Body of pancreas (tissue), 4 donors: ENCODE results near the gene SREBF1. TPM values are rescaled to one million over a fixed set of nuclear protein-coding genes. Genes with fewer than 3 reads are reported as not detected.

Experiments
- ATAC-seq: fragments of 150-250 bp; one replicate; pipeline ENCODE4 v1.9.1; 2016
- DNase-seq, 4 donors: peaks; one replicate each; pipeline ENCODE4 v3.0.0-alpha.2; 2019
- H3K27ac ChIP-seq, 4 donors: fragments of 200-600 bp; sonication (generic); 1 replicate in 3 of 4; 2 replicates in 1 of 4; pipeline versions ENCODE4 v1.5.1 to v1.6.1; 2016 to 2019; ENCODE audit warnings: mild to moderate bottlenecking in 1 of 4, mixed read lengths in 1 of 4, moderate library complexity in 1 of 4
- H3K27me3 ChIP-seq, 2 donors: fragments of 200-600 bp; sonication (generic); one replicate each; pipeline ENCODE4 v1.6.0; 2016; ENCODE audit warnings: mild to moderate bottlenecking in 1 of 2
- H3K36me3 ChIP-seq, 2 donors: fragments of 200-600 bp; sonication (generic); replicated peaks in 1 of 2; 2 replicates each; pipeline ENCODE4 v1.5.1; 2016; ENCODE audit warnings: low read depth in 2 of 2; ENCODE audit not compliant: insufficient read depth in 1 of 2
- H3K4me1 ChIP-seq: fragments of 200-600 bp; sonication (generic); one replicate; pipeline ENCODE4 v1.6.0; 2016
- H3K4me3 ChIP-seq, 2 donors: fragments of 200-600 bp; sonication (generic); 1 replicate in 1 of 2; 2 replicates in 1 of 2; pipeline ENCODE4 v1.5.1; 2016 to 2019
- H3K9me3 ChIP-seq, 3 donors: fragments of 200-600 bp; sonication (generic); 1 replicate in 2 of 3; 2 replicates in 1 of 3; pipeline ENCODE4 v1.5.1; 2016
- CTCF ChIP-seq, 7 experiments: fragments of 450-650 bp in 4 of 7; fragments of 200-600 bp in 3 of 7; sonication (generic) in 3 of 7; IDR thresholded peaks; one replicate each; pipeline ENCODE4 v1.5.1; 2016 to 2019; ENCODE audit warnings: antibody characterized with exemption in 7 of 7
- POLR2A ChIP-seq, 3 donors: fragments of 450-650 bp; IDR thresholded peaks; one replicate each; pipeline ENCODE4 v1.6.1; 2016; ENCODE audit warnings: antibody characterized with exemption in 3 of 3, mild to moderate bottlenecking in 2 of 3
- WGBS, 2 donors: methylation state at CpG; one replicate each; pipeline ENCODE4 v1.1.5; 2017; 5-methylcytosine and 5-hydroxymethylcytosine counted together
- intact Hi-C: fragments of 100-400 bp; cut with DNase I; formaldehyde crosslinking; loops from one replicate; pipeline ENCODE4 v1.15.1; 2023
- total RNA-seq, 2 donors: library from RNA; depleted of rRNA; stranded (reverse); fragments of >200 nt; gene quantifications; one replicate each; pipeline ENCODE4 v1.1.0, GENCODE V29; 2016

SREBF1 gene
- total RNA-seq, 2 donors from 2014 or later, result 22.3 to 88.0 TPM

DNA sequence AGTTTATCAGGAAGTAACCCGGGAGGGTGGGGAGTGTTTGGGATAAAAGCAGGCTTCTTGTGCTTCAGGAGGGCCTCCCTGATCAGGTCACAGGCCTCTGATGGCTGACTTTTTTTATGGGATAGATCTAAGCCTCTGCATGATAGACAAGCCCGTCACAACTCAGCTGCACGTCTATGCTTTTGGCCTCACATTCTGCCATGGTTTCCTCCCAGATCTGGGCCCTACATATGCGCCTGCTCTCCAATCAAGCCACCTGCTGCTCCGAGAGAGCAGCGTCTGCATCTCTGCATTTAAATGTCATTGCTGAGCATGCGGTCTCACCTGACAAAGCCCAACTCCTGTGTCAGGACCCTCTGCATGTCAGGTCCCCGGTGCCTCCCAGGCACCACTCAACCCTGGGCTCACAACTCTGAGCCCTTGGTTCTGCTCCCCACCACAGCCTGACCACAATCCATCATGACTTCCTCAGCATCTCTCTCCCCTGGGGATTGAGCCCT lies 45.3 kb upstream of the SREBF1 start:
- no peaks in the 10 kb centered on the region for H3K27me3 ChIP-seq
- WGBS, 2 donors, result 82 to 87% methylated on average over 8 of the region's 8 CpGs
- intact Hi-C loops, result no loop called here
- DNase-seq (no peak), ATAC-seq (no peak)
- H3K9me3 ChIP-seq, result no peaks in the 10 kb centered on the region
- H3K27ac ChIP-seq, result no peak overlapping the region
- peaks cover 24% of the 10 kb centered on the region for H3K4me1 ChIP-seq
- no peak overlapping the region for H3K4me3 ChIP-seq
- no peak for TF ChIP-seq CTCF (IDR thresholded peaks at IDR 0.05)
- TF ChIP-seq POLR2A (IDR thresholded peaks at IDR 0.05), result no peak
- H3K36me3 ChIP-seq, result peaks cover 0 to 2% of the 10 kb centered on the region in 2 donors

GRCh38 chr17:17880577-17881196 lies 43.9 kb upstream of the SREBF1 start:
- intact Hi-C loops, result no loop called here
- 96% methylated on average over 6 to 8 of the region's 8 CpGs for WGBS, 2 donors
- H3K4me1 ChIP-seq, result peaks cover 36% of the 10 kb centered on the region
- no peak overlapping the region for H3K27ac ChIP-seq
- ATAC-seq (no peak), DNase-seq (no peak)
- H3K27me3 ChIP-seq, result no peaks in the 10 kb centered on the region
- no peak for TF ChIP-seq CTCF (IDR thresholded peaks at IDR 0.05)
- TF ChIP-seq POLR2A (IDR thresholded peaks at IDR 0.05), result no peak
- peaks cover 0 to 2% of the 10 kb centered on the region in 2 donors for H3K36me3 ChIP-seq
- H3K9me3 ChIP-seq, result no peaks in the 10 kb centered on the region
- no peak overlapping the region for H3K4me3 ChIP-seq

- WGBS, 2 donors, result 12 to 13% methylated on average over 14 of the region's 14 CpGs
- no peaks in the 10 kb centered on the region for H3K36me3 ChIP-seq
- peaks cover 36% of the 10 kb centered on the region for H3K4me1 ChIP-seq
These were observed 41.0 kb upstream of the SREBF1 start for GRCh38 chr17:17877529-17878358.

GRCh38 chr17:17876959-17877528 lies 40.3 kb upstream of the SREBF1 start:
- Histone ChIP-seq H3K27me3 (no peaks in the 10 kb centered on the region), H3K9me3 (no peaks in the 10 kb centered on the region), H3K4me1 (peaks cover 36% of the 10 kb centered on the region), H3K4me3 (no peak overlapping the region), H3K36me3 (no peaks in the 10 kb centered on the region), H3K27ac (peak overlapping the region; percentile 87 to 94 (median 90))
- 8 to 41% methylated on average over 3 to 6 of the region's 6 CpGs for WGBS, 2 donors
- DNase-seq (peak; percentile 46 to 59 (median 52)), ATAC-seq (peak; percentile 18)
- intact Hi-C loops, result no loop called here
- no peak for TF ChIP-seq CTCF (IDR thresholded peaks at IDR 0.05)
- TF ChIP-seq POLR2A (IDR thresholded peaks at IDR 0.05), result no peak

More at GRCh38 chr17:17877529-17878358, 41.0 kb upstream of the SREBF1 start:
- ATAC-seq (peak; percentile 91), DNase-seq (peak; percentile 84 to 95 (median 90))
- no peaks in the 10 kb centered on the region for H3K27me3 ChIP-seq
- peak in 2 of 3 donors; percentile 64 to 69 for TF ChIP-seq POLR2A (IDR thresholded peaks at IDR 0.05)
- peak in 1 of 7 experiments; percentile 21 for TF ChIP-seq CTCF (IDR thresholded peaks at IDR 0.05)
- H3K4me3 ChIP-seq, result no peak overlapping the region
- intact Hi-C loops, result no loop called here
- H3K9me3 ChIP-seq, result no peaks in the 10 kb centered on the region
- H3K27ac ChIP-seq, result peak overlapping the region; percentile 87 to 94 (median 90)
